ENCODE results near the gene DNASE2B. TPM values are rescaled to one million over a fixed set of nuclear protein-coding genes. Genes with fewer than 3 reads are reported as not detected.

Gene DNASE2B, protein sequence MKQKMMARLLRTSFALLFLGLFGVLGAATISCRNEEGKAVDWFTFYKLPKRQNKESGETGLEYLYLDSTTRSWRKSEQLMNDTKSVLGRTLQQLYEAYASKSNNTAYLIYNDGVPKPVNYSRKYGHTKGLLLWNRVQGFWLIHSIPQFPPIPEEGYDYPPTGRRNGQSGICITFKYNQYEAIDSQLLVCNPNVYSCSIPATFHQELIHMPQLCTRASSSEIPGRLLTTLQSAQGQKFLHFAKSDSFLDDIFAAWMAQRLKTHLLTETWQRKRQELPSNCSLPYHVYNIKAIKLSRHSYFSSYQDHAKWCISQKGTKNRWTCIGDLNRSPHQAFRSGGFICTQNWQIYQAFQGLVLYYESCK
- not detected in 2 replicates for total RNA-seq

DNA sequence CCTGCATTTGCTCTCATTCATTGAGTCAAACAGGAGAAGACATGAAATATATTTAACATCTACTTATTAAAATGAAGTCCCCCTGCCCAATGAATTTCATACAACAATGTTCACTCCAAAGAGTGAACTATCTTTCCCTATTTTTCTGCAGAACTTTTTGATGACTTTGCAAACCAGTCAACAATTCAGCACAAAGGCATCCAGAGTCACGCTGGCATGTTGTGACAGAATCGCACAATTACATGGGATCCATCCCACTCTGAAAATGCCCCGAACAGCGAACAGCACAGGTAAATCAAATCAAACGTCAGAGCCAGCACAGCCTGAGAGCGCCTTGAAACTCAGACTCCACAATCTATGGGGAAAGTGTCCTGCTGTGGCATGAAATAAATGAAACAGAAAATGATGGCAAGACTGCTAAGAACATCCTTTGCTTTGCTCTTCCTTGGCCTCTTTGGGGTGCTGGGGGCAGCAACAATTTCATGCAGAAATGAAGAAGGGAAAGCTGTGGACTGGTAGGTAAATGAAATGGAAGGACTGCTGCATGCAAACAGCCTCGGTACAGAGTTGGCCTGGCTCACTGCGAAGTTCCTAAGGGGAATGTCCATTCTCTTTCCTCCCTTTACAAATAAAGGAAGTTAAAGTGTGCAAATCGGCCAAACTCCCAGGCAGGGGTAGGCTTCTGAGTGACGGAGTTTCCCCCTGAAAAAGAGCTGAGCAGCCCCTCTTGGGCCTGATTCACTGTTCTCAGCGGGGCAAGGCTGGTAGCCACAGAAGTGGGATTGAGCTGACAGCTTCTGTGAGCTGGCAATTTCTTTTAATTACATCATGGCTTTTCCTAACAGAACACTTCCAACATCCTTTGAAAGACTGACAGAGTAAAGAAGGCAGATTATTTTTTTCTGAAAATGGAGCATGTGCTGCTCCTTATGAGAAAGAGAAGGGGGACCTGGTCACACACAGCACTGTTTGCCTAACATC, at the start of gene DNASE2B:
DNASE2B (plus strand) TSS at position 310 of the 981 bp plus-strand sequence; CDS start at position 391, 81 bp downstream.

Other genes starting within 250 kb of the DNASE2B start
- gene SAMD13, start 96.8 kb upstream of the DNASE2B start, total RNA-seq, result 1.9 and 3.8 TPM in 2 replicates
- 36.5 and 51.2 TPM in 2 replicates for gene RPF1, start 80.8 kb downstream of the DNASE2B start, total RNA-seq
- gene SPATA1, start 107.9 kb downstream of the DNASE2B start, total RNA-seq, result under 0.01 and 0.78 TPM in 2 replicates
- gene GNG5, start 108.1 kb downstream of the DNASE2B start, total RNA-seq, result 85.3 and 89.1 TPM in 2 replicates
- 11.9 and 21.2 TPM in 2 replicates for gene CTBS, start 176.0 kb downstream of the DNASE2B start, total RNA-seq

Data from epithelial cell of alveolus of lung (primary cell).